Thyroid gland (tissue), 4 donors: ENCODE measurements around the gene PREPL.
"Not testable (repeated sequence)": the region's sequence is repeated elsewhere in the genome, so short reads cannot be mapped to it uniquely, and the experiment has no call there.

ENCODE experiments used
- POLR2A ChIP-seq, 2 donors: fragments of 450-650 bp; IDR thresholded peaks; one replicate each; pipeline ENCODE4 v1.6.1; 2017; ENCODE audit warnings: antibody characterized with exemption in 2 of 2, mild to moderate bottlenecking in 2 of 2, moderate library complexity in 1 of 2
- TF ChIP-seq, protein P1 (sequence below), 6 experiments: fragments of 200-600 bp in 3 of 6; fragments of 450-650 bp in 3 of 6; sonication (generic) in 3 of 6; IDR thresholded peaks; one replicate each; pipeline ENCODE4 v1.5.1; 2016 to 2019; ENCODE audit warnings: antibody characterized with exemption in 6 of 6, mild to moderate bottlenecking in 2 of 6, inconsistent platforms in 1 of 6, moderate library complexity in 1 of 6

DNA sequence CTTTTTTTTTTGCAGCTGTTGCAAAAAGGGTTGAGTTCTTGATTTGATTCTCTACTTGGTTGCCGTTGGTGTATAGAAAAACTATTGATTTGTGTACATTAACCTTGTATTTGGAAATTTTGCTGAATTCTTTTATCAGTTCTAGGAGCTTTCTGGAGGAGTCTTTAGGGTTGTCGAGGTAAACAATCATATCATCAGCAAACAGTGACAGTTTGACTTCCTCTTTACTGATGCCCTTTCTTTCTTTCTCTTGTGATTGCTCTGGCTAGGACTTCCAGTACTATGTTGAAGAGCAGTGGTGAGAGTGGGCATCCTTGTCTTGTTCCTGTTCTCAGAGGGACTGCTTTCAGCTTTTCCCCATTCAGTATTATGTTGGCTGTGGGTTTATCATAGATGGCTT, 23.9 kb upstream of the PREPL start:
- TF ChIP-seq, protein P1, sequence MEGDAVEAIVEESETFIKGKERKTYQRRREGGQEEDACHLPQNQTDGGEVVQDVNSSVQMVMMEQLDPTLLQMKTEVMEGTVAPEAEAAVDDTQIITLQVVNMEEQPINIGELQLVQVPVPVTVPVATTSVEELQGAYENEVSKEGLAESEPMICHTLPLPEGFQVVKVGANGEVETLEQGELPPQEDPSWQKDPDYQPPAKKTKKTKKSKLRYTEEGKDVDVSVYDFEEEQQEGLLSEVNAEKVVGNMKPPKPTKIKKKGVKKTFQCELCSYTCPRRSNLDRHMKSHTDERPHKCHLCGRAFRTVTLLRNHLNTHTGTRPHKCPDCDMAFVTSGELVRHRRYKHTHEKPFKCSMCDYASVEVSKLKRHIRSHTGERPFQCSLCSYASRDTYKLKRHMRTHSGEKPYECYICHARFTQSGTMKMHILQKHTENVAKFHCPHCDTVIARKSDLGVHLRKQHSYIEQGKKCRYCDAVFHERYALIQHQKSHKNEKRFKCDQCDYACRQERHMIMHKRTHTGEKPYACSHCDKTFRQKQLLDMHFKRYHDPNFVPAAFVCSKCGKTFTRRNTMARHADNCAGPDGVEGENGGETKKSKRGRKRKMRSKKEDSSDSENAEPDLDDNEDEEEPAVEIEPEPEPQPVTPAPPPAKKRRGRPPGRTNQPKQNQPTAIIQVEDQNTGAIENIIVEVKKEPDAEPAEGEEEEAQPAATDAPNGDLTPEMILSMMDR (IDR thresholded peaks at IDR 0.05) = not testable (repeated sequence)
- not testable (repeated sequence) for TF ChIP-seq POLR2A (IDR thresholded peaks at IDR 0.05)
